ENCODE measurements around the gene NKX1-1. TPM values are rescaled to one million over a fixed set of nuclear protein-coding genes. Genes with fewer than 3 reads are reported as not detected.

NKX1-1 gene
- polyA plus RNA-seq, 1 experiment: not detected

DNA sequence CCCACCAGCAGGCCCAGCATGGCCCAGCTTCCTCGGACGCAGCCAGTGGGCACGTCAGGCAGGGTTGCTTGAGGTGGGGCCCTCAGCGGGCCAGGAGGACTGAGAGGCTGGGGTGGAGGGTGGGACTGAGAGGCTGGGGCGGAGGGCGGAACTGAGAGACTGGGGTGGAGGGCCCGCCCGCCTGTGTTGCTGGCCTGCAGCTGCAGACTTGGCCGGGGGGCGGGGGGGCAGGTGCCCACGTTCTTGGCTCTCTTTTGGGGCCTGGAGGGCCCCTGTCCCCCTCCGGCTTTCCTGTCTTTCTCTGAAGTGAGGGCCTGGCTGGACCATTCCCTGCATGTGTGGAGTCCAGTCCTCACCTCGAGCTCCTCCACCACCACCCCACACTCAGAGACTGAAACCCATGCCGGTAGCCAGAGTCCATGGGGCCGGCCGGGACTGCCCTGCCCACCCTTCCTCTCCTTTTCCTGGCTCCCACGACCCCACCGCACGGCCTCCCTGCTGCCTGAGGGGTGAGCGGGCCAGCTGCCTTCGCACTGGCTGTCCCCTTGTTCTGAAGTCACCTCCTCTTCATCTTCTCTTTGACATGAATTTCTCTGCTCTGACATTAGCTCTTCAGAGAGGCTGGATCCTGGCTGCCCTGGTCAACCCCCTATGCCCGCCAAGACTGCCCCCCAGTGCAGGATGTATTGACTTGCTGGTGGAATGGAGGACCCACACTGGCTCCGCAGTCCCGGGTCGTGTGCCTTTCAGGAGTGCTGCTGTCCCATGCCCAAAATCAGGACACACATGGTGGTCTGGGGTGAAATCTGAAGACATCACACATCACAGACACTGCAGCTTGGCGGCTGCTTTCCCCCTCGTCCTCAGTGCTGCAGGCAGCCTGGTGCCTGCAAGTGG, 10.1 kb upstream of the NKX1-1 start:
- ChIA-PET CTCF (interaction anchor here (0.6 to 0.7 kb wide), 2 partner anchors 147 to 225 kb away, joined by 3 read pairs; no protein-coding TSS in a partner anchor), POLR2A (no interaction called here)
- no peak for DNase-seq (ENCODE audit: low read depth)
- TF ChIP-seq, protein P1, sequence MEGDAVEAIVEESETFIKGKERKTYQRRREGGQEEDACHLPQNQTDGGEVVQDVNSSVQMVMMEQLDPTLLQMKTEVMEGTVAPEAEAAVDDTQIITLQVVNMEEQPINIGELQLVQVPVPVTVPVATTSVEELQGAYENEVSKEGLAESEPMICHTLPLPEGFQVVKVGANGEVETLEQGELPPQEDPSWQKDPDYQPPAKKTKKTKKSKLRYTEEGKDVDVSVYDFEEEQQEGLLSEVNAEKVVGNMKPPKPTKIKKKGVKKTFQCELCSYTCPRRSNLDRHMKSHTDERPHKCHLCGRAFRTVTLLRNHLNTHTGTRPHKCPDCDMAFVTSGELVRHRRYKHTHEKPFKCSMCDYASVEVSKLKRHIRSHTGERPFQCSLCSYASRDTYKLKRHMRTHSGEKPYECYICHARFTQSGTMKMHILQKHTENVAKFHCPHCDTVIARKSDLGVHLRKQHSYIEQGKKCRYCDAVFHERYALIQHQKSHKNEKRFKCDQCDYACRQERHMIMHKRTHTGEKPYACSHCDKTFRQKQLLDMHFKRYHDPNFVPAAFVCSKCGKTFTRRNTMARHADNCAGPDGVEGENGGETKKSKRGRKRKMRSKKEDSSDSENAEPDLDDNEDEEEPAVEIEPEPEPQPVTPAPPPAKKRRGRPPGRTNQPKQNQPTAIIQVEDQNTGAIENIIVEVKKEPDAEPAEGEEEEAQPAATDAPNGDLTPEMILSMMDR (IDR thresholded peaks at IDR 0.05; ENCODE audit: insufficient read depth, low read depth, low read length): no peak
- H3K36me3 ChIP-seq (ENCODE audit: control insufficient read depth, insufficient read depth, low read length): no peaks in the 10 kb centered on the region
- no peak overlapping the region for H3K4me3 ChIP-seq (ENCODE audit: low read depth, low read length)
- peaks cover 8% of the 10 kb centered on the region for H3K27me3 ChIP-seq (ENCODE audit: control insufficient read depth, insufficient read depth, low read length)

DNA sequence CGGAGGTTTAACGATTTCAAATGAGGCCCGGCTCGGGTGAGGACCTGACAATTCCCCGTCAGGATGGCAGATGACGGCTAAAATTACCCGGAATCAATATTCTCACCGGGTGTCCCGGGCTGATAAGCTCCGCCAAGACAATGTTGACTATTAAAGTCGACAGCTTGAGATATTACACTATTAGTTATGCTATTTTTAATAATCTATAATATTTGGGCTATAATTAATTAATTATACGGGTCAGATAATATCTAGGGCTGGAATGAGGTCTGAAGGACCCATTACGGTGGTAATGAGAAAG, 9.4 kb upstream of the NKX1-1 start:
- no peak for DNase-seq (ENCODE audit: low read depth)
- Histone ChIP-seq H3K4me3 (ENCODE audit: low read depth, low read length) (no peak overlapping the region), H3K27me3 (ENCODE audit: control insufficient read depth, insufficient read depth, low read length) (peaks cover 8% of the 10 kb centered on the region), H3K36me3 (ENCODE audit: control insufficient read depth, insufficient read depth, low read length) (no peaks in the 10 kb centered on the region)
- POLR2A ChIA-PET: no interaction called here
- TF ChIP-seq, protein P1 (IDR thresholded peaks at IDR 0.05; ENCODE audit: insufficient read depth, low read depth, low read length): no peak
- CTCF ChIA-PET: interaction anchor here (0.6 to 0.7 kb wide), 2 partner anchors 148 to 225 kb away, joined by 3 read pairs; no protein-coding TSS in a partner anchor

DNA sequence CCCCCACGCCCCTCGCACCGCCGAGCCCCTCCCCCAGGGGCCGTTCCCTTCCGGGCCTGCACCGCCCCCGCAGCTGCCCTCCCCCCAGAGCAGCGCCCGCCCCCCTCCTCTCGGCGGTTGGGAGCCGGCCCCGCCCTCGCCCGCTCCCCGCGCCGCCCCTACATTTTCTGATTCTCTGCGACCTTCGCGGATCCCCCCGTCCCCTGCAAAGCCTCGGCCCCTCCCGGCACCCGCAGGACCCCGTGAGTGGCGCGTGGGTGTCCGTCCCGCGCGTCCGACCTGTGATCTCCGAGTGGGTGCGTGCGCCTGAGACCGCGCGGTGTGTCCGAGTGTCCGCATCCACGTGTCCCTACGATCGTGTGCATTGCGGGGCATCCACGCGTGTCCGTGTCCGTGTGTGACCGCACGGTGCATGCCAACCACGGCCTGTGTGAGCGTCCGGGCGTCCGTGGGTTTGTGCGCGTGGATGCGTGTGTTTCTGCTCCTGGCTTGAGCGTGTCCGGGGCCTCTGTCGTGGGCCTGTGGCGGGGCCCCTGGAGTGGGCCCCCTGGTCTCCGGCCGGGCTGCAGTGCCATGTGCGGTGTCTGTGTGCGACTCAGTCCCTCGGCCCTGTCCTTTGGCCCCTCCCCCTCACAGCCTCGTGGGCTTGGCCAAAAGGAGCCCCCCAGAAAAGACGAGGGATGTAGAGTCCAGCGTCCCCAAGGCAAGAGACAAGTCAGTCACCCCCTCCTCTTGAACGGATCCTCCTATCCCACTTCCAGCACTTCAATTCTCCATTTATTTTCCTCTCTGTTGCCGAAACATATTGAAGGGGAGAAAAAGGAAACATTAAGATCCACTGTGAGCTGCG, 8.8 kb upstream of the NKX1-1 start:
- Histone ChIP-seq H3K4me3 (ENCODE audit: low read depth, low read length) (no peak overlapping the region), H3K27me3 (ENCODE audit: control insufficient read depth, insufficient read depth, low read length) (peaks cover 8% of the 10 kb centered on the region), H3K36me3 (ENCODE audit: control insufficient read depth, insufficient read depth, low read length) (no peaks in the 10 kb centered on the region)
- ChIA-PET CTCF (no interaction called here), POLR2A (no interaction called here)
- TF ChIP-seq, protein P1 (IDR thresholded peaks at IDR 0.05; ENCODE audit: insufficient read depth, low read depth, low read length): no peak
- DNase-seq (ENCODE audit: low read depth): no peak

DNA sequence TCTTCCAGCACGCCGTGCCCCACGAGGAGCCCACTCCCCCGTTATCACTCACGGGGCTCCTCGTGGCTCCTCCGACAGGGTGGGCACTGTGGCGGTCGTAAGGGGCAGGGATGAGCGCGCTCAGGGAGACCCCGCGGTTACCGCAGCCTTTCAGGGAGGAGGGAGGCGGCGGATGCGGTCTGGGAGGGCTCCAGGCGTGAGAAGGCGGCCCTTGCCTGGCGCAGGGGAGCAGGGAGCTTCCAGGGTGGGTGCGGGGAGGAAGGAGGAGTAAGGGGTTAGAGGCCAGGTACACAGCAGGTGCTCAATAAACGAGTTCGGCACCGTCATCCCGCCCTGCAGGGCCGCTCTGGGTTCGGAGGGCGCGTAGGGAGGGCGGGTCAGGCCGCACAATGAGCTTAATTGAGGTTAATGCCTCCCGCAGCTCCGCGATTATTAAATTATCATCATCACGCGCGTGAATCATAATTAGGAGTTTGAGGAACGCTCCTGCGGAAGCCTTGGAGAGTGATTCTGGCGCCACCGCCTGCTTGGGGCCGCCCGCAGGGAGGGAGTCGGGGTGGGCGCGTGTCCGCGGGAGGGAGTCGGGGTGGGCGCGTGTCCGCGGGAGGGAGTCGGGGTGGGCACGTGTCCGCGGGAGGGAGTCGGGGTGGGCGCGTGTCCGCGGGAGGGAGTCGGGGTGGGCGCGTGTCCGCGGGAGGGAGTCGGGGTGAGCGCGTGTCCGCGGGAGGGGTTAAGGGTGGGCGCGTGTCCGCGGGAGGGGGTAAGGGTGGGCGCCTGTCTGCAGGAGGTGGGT, 7.6 kb upstream of the NKX1-1 start:
- Histone ChIP-seq H3K27me3 (ENCODE audit: control insufficient read depth, insufficient read depth, low read length) (peaks cover 12% of the 10 kb centered on the region), H3K36me3 (ENCODE audit: control insufficient read depth, insufficient read depth, low read length) (no peaks in the 10 kb centered on the region), H3K4me3 (ENCODE audit: low read depth, low read length) (no peak overlapping the region)
- DNase-seq (ENCODE audit: low read depth): no peak
- TF ChIP-seq, protein P1 (IDR thresholded peaks at IDR 0.05; ENCODE audit: insufficient read depth, low read depth, low read length): no peak
- CTCF ChIA-PET: no interaction called here
- POLR2A ChIA-PET: no interaction called here

Data from BJ (cell line).